Measurements from ENCODE around the gene ABCC10.
A peak's percentile ranks its signal among the peaks of the same experiment; 100 is the strongest.

ABCC10 gene

GRCh38 chr6:43490523-43490939 is 63.2 kb downstream of the ABCC10 start:
- H3K9ac ChIP-seq (ENCODE audit: insufficient read length), result no peak overlapping the region
- no peak overlapping the region for H3K4me3 ChIP-seq
- no peaks in the 10 kb centered on the region for H3K36me3 ChIP-seq (ENCODE audit: insufficient read depth, low read length)
- H3K9me3 ChIP-seq (ENCODE audit: low read depth, low read length), result no peaks in the 10 kb centered on the region
- no peak overlapping the region for H3K27ac ChIP-seq
- no peak for DNase-seq (ENCODE audit: low read depth, low spot score)
- TF ChIP-seq FOXP2 (optimal IDR thresholded peaks at IDR 0.05; ENCODE audit: control extremely low read depth, extremely low read length, insufficient read depth), result no peak
- no peak for TF ChIP-seq EZH2 (IDR thresholded peaks at IDR 0.05)
- TF ChIP-seq POLR2AphosphoS5 (IDR thresholded peaks at IDR 0.05; ENCODE audit: borderline replicate concordance, low read depth, low read length), result no peak

- no peak overlapping the region; the same call in 1 of the 2 replicates for H3K27ac ChIP-seq
- no peak overlapping the region for H3K4me3 ChIP-seq
- H3K9ac ChIP-seq (ENCODE audit: insufficient read length), result no peak overlapping the region
- no peaks in the 10 kb centered on the region for H3K36me3 ChIP-seq (ENCODE audit: insufficient read depth, low read length)
- TF ChIP-seq FOXP2 (optimal IDR thresholded peaks at IDR 0.05; ENCODE audit: control extremely low read depth, extremely low read length, insufficient read depth), result no peak
- no peak for TF ChIP-seq POLR2AphosphoS5 (IDR thresholded peaks at IDR 0.05; ENCODE audit: borderline replicate concordance, low read depth, low read length)
- TF ChIP-seq EZH2 (IDR thresholded peaks at IDR 0.05), result no peak
- H3K9me3 ChIP-seq (ENCODE audit: low read depth, low read length), result no peaks in the 10 kb centered on the region
- DNase-seq (ENCODE audit: low read depth, low spot score), result no peak
These were observed 64.7 kb downstream of the ABCC10 start for GRCh38 chr6:43491750-43492661.

GRCh38 chr6:43492673-43493072 is 65.3 kb downstream of the ABCC10 start:
- peaks cover 2% of the 10 kb centered on the region; the same call in 1 of the 2 replicates for H3K36me3 ChIP-seq (ENCODE audit: insufficient read depth, low read length)
- no peak overlapping the region for H3K27ac ChIP-seq
- H3K9ac ChIP-seq (ENCODE audit: insufficient read length), result no peak overlapping the region
- no peak for TF ChIP-seq EZH2 (IDR thresholded peaks at IDR 0.05)
- no peak for TF ChIP-seq POLR2AphosphoS5 (IDR thresholded peaks at IDR 0.05; ENCODE audit: borderline replicate concordance, low read depth, low read length)
- TF ChIP-seq FOXP2 (optimal IDR thresholded peaks at IDR 0.05; ENCODE audit: control extremely low read depth, extremely low read length, insufficient read depth), result no peak
- DNase-seq (ENCODE audit: low read depth, low spot score), result no peak
- no peak overlapping the region for H3K4me3 ChIP-seq
- H3K9me3 ChIP-seq (ENCODE audit: low read depth, low read length), result no peaks in the 10 kb centered on the region

DNA sequence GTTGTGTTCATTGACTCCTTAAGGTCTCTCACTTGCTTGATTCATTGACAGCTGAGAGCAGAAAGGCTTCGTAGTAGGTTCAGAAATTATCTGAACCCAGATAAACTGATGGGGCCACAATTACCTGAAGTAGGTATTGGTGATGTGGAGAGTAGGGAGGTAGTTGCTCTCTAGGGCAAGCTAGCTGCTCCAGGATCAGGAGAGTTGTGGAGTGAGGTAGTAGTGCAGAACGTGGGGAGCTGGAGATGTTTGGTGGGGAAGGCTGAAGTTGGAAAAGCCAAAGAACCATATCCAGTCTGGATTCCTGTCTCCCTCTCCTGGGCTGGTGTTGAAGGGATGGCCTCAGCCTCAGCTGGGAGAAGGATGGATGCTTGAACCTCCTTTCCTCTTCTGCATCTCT is 65.9 kb downstream of the ABCC10 start:
- no peak for DNase-seq (ENCODE audit: low read depth, low spot score)
- Histone ChIP-seq H3K36me3 (ENCODE audit: insufficient read depth, low read length) (peaks cover 7% of the 10 kb centered on the region; the same call in 1 of the 2 replicates), H3K9me3 (ENCODE audit: low read depth, low read length) (no peaks in the 10 kb centered on the region), H3K4me3 (no peak overlapping the region), H3K9ac (ENCODE audit: insufficient read length) (no peak overlapping the region), H3K27ac (no peak overlapping the region)
- TF ChIP-seq FOXP2 (optimal IDR thresholded peaks at IDR 0.05; ENCODE audit: control extremely low read depth, extremely low read length, insufficient read depth) (no peak), EZH2 (IDR thresholded peaks at IDR 0.05) (no peak), POLR2AphosphoS5 (IDR thresholded peaks at IDR 0.05; ENCODE audit: borderline replicate concordance, low read depth, low read length) (no peak)

GRCh38 chr6:43493833-43494232 is 66.5 kb downstream of the ABCC10 start:
- Histone ChIP-seq H3K9ac (ENCODE audit: insufficient read length) (no peak overlapping the region), H3K9me3 (ENCODE audit: low read depth, low read length) (no peaks in the 10 kb centered on the region), H3K27ac (no peak overlapping the region), H3K4me3 (no peak overlapping the region), H3K36me3 (ENCODE audit: insufficient read depth, low read length) (peaks cover 11% of the 10 kb centered on the region; the same call in 1 of the 2 replicates)
- no peak for DNase-seq (ENCODE audit: low read depth, low spot score)
- TF ChIP-seq POLR2AphosphoS5 (IDR thresholded peaks at IDR 0.05; ENCODE audit: borderline replicate concordance, low read depth, low read length) (no peak), FOXP2 (optimal IDR thresholded peaks at IDR 0.05; ENCODE audit: control extremely low read depth, extremely low read length, insufficient read depth) (no peak), EZH2 (IDR thresholded peaks at IDR 0.05) (no peak)

DNA sequence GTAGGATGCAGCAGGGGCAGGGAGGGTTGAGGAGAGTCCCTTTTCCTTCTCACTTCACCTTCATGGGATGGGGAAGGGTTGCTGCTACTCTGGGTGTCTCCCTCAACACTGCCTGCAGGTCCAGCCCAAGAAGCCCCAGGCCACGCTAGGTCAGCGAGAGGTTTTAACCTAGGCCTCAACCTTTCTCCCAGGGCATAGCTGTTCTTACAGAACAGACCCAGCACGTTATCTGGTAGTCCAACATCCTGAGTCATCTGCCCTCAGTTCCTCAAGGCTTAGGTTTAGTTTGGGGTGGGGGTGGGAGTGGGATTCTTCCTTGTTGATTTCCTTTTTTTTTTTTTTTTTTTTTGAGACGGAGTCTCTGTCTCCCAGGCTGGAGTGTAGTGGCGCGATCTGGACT is 67.0 kb downstream of the ABCC10 start:
- no peak overlapping the region for H3K9ac ChIP-seq (ENCODE audit: insufficient read length)
- DNase-seq (ENCODE audit: low read depth, low spot score), result no peak
- H3K4me3 ChIP-seq, result no peak overlapping the region

GRCh38 chr6:43494766-43495165 is 67.4 kb downstream of the ABCC10 start:
- no peak overlapping the region for H3K4me3 ChIP-seq
- DNase-seq (ENCODE audit: low read depth, low spot score), result no peak
- no peak overlapping the region for H3K27ac ChIP-seq
- no peaks in the 10 kb centered on the region for H3K9me3 ChIP-seq (ENCODE audit: low read depth, low read length)
- no peak for TF ChIP-seq FOXP2 (optimal IDR thresholded peaks at IDR 0.05; ENCODE audit: control extremely low read depth, extremely low read length, insufficient read depth)
- TF ChIP-seq POLR2AphosphoS5 (IDR thresholded peaks at IDR 0.05; ENCODE audit: borderline replicate concordance, low read depth, low read length), result no peak
- no peak for TF ChIP-seq EZH2 (IDR thresholded peaks at IDR 0.05)
- H3K9ac ChIP-seq (ENCODE audit: insufficient read length), result no peak overlapping the region
- H3K36me3 ChIP-seq (ENCODE audit: insufficient read depth, low read length), result peaks cover 20% of the 10 kb centered on the region; the same call in 1 of the 2 replicates

More for the DNA sequence above, 67.0 kb downstream of the ABCC10 start:
- TF ChIP-seq FOXP2 (optimal IDR thresholded peaks at IDR 0.05; ENCODE audit: control extremely low read depth, extremely low read length, insufficient read depth), result no peak
- TF ChIP-seq EZH2 (IDR thresholded peaks at IDR 0.05), result no peak
- no peak for TF ChIP-seq POLR2AphosphoS5 (IDR thresholded peaks at IDR 0.05; ENCODE audit: borderline replicate concordance, low read depth, low read length)
- H3K9me3 ChIP-seq (ENCODE audit: low read depth, low read length), result no peaks in the 10 kb centered on the region
- H3K27ac ChIP-seq, result no peak overlapping the region
- H3K36me3 ChIP-seq (ENCODE audit: insufficient read depth, low read length), result peaks cover 16% of the 10 kb centered on the region; the same call in 1 of the 2 replicates

DNA sequence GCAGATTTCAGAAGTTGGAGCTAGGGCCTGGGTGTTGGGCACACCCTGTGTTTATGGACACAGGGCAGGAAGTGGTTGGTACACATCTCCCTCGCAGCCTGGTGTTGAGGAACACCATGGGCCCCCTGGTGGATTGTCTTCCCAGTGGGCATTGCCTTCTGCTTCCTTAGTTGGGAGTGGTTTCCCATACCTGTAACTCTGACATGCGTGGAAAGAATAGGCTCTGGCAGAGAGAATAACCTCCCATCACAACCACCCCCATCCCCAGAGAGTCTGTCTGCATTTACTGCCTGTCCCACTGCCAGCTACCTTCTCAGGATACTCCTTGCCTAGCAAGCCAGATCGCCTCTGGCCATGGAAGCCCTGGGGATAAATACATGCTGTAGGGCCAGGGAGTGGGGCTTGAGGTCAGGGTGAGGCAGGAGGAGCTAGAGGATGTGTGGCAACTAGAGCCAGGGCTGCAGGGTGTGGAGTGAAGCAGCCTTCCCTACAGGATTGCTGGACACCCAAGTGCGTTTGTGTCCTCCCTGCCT is 68.1 kb downstream of the ABCC10 start:
- TF ChIP-seq EZH2 (IDR thresholded peaks at IDR 0.05) (no peak), FOXP2 (optimal IDR thresholded peaks at IDR 0.05; ENCODE audit: control extremely low read depth, extremely low read length, insufficient read depth) (no peak), POLR2AphosphoS5 (IDR thresholded peaks at IDR 0.05; ENCODE audit: borderline replicate concordance, low read depth, low read length) (no peak)
- Histone ChIP-seq H3K9me3 (ENCODE audit: low read depth, low read length) (no peaks in the 10 kb centered on the region), H3K9ac (ENCODE audit: insufficient read length) (no peak overlapping the region), H3K27ac (0 out of 2 replicates have a peak overlapping the region, but pooled peaks have one; percentile 17), H3K4me3 (no peak overlapping the region), H3K36me3 (ENCODE audit: insufficient read depth, low read length) (peaks cover 26% of the 10 kb centered on the region; the same call in 1 of the 2 replicates)
- no peak for DNase-seq (ENCODE audit: low read depth, low spot score)

Data from SK-N-MC (cell line).